Upper lobe of right lung (tissue), 1 donor: ENCODE results near the gene SMARCD2. TPM values are rescaled to one million over a fixed set of nuclear protein-coding genes. Genes with fewer than 3 reads are reported as not detected.
"Not testable (repeated sequence)": the region's sequence is repeated elsewhere in the genome, so short reads cannot be mapped to it uniquely, and the experiment has no call there.

Experiments
- ATAC-seq: fragments of 200-7000 bp; cut with Tn5 transposase; one replicate; pipeline ENCODE4 v1.9.1; 2020; ENCODE audit warnings: mild to moderate bottlenecking, moderate library complexity
- DNase-seq: peaks from one replicate; pipeline ENCODE4 v3.0.0-alpha.2; 2020
- H3K27ac ChIP-seq: fragments of 200-600 bp; one replicate; pipeline ENCODE4 v1.8.0; 2022
- H3K27me3 ChIP-seq: fragments of 200-600 bp; one replicate; pipeline ENCODE4 v1.8.0; 2022; ENCODE audit warnings: mild to moderate bottlenecking
- H3K36me3 ChIP-seq: fragments of 200-600 bp; one replicate; pipeline ENCODE4 v1.8.0; 2022
- H3K4me1 ChIP-seq: fragments of 200-600 bp; one replicate; pipeline ENCODE4 v1.8.0; 2022
- H3K4me3 ChIP-seq: fragments of 200-600 bp; one replicate; pipeline ENCODE4 v1.8.0; 2022; ENCODE audit warnings: mild to moderate bottlenecking
- H3K9me3 ChIP-seq: fragments of 200-600 bp; one replicate; pipeline ENCODE4 v1.8.0; 2022
- CTCF ChIP-seq: fragments of 200-600 bp; IDR thresholded peaks from one replicate; pipeline ENCODE4 v1.8.0; 2022; ENCODE audit warnings: antibody characterized with exemption
- intact Hi-C: fragments of 100-400 bp; cut with DNase I; formaldehyde crosslinking; loops from one replicate; pipeline ENCODE4 v1.11.0; 2022
- total RNA-seq: library from RNA; stranded (reverse); fragmentation: NEBNext Ultra II Directional; extraction: Animal tissue kit (Norgen Biotek cat#: 25700); gene quantifications from one replicate; pipeline ENCODE4 v1.2.1, GENCODE V29; 2021
- donor health status: DM: no; HTN: yes; CAD: no; lungs with severe emphysema.

SMARCD2 gene
- total RNA-seq, 1 donor from 2014 or later: 74.6 TPM

- DNase-seq (no peak), ATAC-seq (no peak)
- Histone ChIP-seq H3K27me3 (no peaks in the 10 kb centered on the region), H3K36me3 (no peaks in the 10 kb centered on the region), H3K4me3 (no peak overlapping the region), H3K9me3 (no peaks in the 10 kb centered on the region), H3K4me1 (no peaks in the 10 kb centered on the region), H3K27ac (no peak overlapping the region)
- intact Hi-C loops: no loop called here
- TF ChIP-seq CTCF: no peak
Observed at GRCh38 chr17:63859257-63859656, 16.8 kb upstream of the SMARCD2 start.

GRCh38 chr17:63856425-63856824 is 13.9 kb upstream of the SMARCD2 start:
- not testable (repeated sequence) for H3K27ac ChIP-seq, DNase-seq

GRCh38 chr17:63855185-63855584 is 12.7 kb upstream of the SMARCD2 start:
- Histone ChIP-seq H3K36me3 (no peaks in the 10 kb centered on the region), H3K27me3 (no peaks in the 10 kb centered on the region), H3K27ac (no peak overlapping the region), H3K4me1 (no peaks in the 10 kb centered on the region), H3K4me3 (no peak overlapping the region), H3K9me3 (no peaks in the 10 kb centered on the region)
- no peak for DNase-seq
- no peak for TF ChIP-seq CTCF
- intact Hi-C loops: no loop called here
- no peak for ATAC-seq

More at GRCh38 chr17:63856425-63856824, 13.9 kb upstream of the SMARCD2 start:
- H3K4me3 ChIP-seq, H3K9me3 ChIP-seq, intact Hi-C loops, ATAC-seq, H3K36me3 ChIP-seq, H3K27me3 ChIP-seq, H3K4me1 ChIP-seq: not testable (repeated sequence)

GRCh38 chr17:63854709-63855108 is 12.2 kb upstream of the SMARCD2 start:
- TF ChIP-seq CTCF: no peak
- intact Hi-C loops: no loop called here
- Histone ChIP-seq H3K27ac (no peak overlapping the region), H3K36me3 (no peaks in the 10 kb centered on the region), H3K4me3 (no peak overlapping the region), H3K27me3 (no peaks in the 10 kb centered on the region), H3K4me1 (no peaks in the 10 kb centered on the region), H3K9me3 (no peaks in the 10 kb centered on the region)
- DNase-seq (no peak), ATAC-seq (no peak)

- DNase-seq: no peak
- intact Hi-C loops: no loop called here
Observed at GRCh38 chr17:63853260-63853659, 10.8 kb upstream of the SMARCD2 start.

GRCh38 chr17:63850401-63850800 is 7.9 kb upstream of the SMARCD2 start:
- H3K36me3 ChIP-seq: no peaks in the 10 kb centered on the region
- TF ChIP-seq CTCF: no peak
- intact Hi-C loops: no loop called here

More at GRCh38 chr17:63853260-63853659, 10.8 kb upstream of the SMARCD2 start:
- no peak overlapping the region for H3K4me3 ChIP-seq
- no peak for ATAC-seq
- TF ChIP-seq CTCF: no peak
- H3K36me3 ChIP-seq: no peaks in the 10 kb centered on the region
- H3K27me3 ChIP-seq: no peaks in the 10 kb centered on the region
- H3K4me1 ChIP-seq: peaks cover 3% of the 10 kb centered on the region
- no peak overlapping the region for H3K27ac ChIP-seq
- no peaks in the 10 kb centered on the region for H3K9me3 ChIP-seq

More at GRCh38 chr17:63850401-63850800, 7.9 kb upstream of the SMARCD2 start:
- Histone ChIP-seq H3K4me3 (no peak overlapping the region), H3K27ac (no peak overlapping the region), H3K27me3 (no peaks in the 10 kb centered on the region), H3K4me1 (peaks cover 3% of the 10 kb centered on the region), H3K9me3 (no peaks in the 10 kb centered on the region)
- ATAC-seq: no peak
- DNase-seq: no peak
